Muscle layer of colon (tissue), 2 donors: Measurements from ENCODE around the gene NPS.

Source experiments
- H3K27ac ChIP-seq: one replicate; pipeline ENCODE4 v1.7.0; 2013; ENCODE audit warnings: low read depth, mild to moderate bottlenecking, low read length, moderate library complexity
- H3K27me3 ChIP-seq, 2 donors: one replicate each; pipeline ENCODE4 v1.7.0; 2013; ENCODE audit warnings: low read length in 2 of 2, mild to moderate bottlenecking in 2 of 2; ENCODE audit not compliant: insufficient read depth in 2 of 2, control insufficient read depth in 1 of 2
- H3K36me3 ChIP-seq: one replicate; pipeline ENCODE4 v1.7.0; 2013; ENCODE audit warnings: mild to moderate bottlenecking, low read length; ENCODE audit not compliant: insufficient read depth
- H3K4me1 ChIP-seq: one replicate; pipeline ENCODE4 v1.7.0; 2013; ENCODE audit warnings: mild to moderate bottlenecking, low read length; ENCODE audit not compliant: insufficient read depth
- H3K4me3 ChIP-seq, 2 donors: one replicate each; pipeline ENCODE4 v1.7.0; 2013; ENCODE audit warnings: low read length in 2 of 2, low read depth in 1 of 2, mild to moderate bottlenecking in 1 of 2, moderate library complexity in 1 of 2
- H3K9ac ChIP-seq: one replicate; pipeline ENCODE4 v1.7.0; 2013; ENCODE audit warnings: low read length
- H3K9me3 ChIP-seq: one replicate; pipeline ENCODE4 v1.7.0; 2013; ENCODE audit warnings: mild to moderate bottlenecking, low read length
- donor health status: abdominal sarcoma.
- donor health status: Adenocarcinoma of cecum.

NPS gene

DNA sequence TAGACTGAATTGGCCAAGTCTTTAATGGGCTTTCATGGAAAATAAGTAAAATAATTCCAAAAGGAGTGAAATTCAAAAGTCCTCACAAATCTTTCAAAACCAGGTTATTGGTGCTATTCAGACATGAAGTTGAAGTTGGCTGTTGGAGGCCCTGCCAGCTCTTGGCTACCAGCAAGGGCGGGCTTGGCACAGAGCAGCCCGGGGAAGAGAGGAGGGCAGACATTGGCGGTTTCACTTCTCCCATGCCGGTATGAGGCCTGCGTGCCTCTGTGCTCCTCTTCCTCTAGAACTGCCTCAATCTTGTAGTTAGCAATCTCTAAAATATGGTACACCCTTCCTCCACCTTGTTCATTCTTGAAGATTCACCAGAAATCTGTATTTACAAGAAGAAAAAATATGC, 16.4 kb upstream of the NPS start:
- H3K36me3 ChIP-seq, result no peaks in the 10 kb centered on the region
- no peaks in the 10 kb centered on the region for H3K9me3 ChIP-seq

DNA sequence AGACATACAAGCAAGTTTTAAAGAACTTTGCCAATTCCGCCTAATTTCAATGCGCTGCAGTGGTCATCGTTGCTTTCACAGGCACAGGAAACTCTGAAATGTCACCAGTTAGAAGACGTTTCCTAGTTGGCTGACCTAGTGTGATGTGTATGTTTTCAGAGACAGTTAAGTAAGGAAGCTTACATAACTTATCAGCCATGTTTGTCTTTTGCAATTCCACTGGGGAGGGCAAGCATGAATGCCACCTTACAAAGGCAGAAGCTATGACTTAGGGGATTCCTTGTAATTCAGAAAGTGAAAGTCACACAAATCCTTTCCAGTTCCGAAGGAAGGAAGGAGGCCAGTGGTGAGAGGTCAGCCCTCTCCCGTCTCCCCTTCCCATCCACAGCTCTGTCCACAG, 15.0 kb upstream of the NPS start:
- no peak overlapping the region for H3K27ac ChIP-seq
- no peaks in the 10 kb centered on the region for H3K27me3 ChIP-seq
- H3K9ac ChIP-seq, result no peak overlapping the region
- no peaks in the 10 kb centered on the region for H3K36me3 ChIP-seq
- no peaks in the 10 kb centered on the region for H3K4me1 ChIP-seq
- H3K4me3 ChIP-seq, result no peak overlapping the region
- H3K9me3 ChIP-seq, result no peaks in the 10 kb centered on the region

More for the DNA sequence above, 16.4 kb upstream of the NPS start:
- Histone ChIP-seq H3K9ac (no peak overlapping the region), H3K4me1 (no peaks in the 10 kb centered on the region), H3K4me3 (no peak overlapping the region), H3K27ac (no peak overlapping the region), H3K27me3 (no peaks in the 10 kb centered on the region)

DNA sequence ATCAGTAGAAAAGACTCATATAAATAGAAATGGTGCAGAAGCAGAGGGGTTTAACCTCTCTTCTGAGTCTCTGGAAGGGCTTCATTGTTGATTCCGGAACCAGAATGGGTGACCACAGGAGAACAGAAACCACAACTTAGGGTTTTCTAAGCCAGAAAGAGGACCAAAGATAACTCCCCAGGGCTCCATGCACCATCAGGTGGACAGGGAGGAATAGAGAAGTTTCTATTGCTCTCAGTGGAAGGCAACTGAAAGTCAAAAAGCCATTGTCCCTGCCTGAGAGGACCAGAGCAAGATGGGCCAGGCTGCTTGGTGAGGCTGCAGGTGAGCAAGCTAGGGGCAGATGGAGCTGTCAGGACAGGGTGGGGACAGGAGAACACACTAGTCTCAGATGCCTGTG, 14.6 kb upstream of the NPS start:
- Histone ChIP-seq H3K4me1 (no peaks in the 10 kb centered on the region), H3K4me3 (no peak overlapping the region), H3K9ac (no peak overlapping the region), H3K27me3 (no peaks in the 10 kb centered on the region), H3K36me3 (no peaks in the 10 kb centered on the region), H3K27ac (no peak overlapping the region), H3K9me3 (no peaks in the 10 kb centered on the region)

DNA sequence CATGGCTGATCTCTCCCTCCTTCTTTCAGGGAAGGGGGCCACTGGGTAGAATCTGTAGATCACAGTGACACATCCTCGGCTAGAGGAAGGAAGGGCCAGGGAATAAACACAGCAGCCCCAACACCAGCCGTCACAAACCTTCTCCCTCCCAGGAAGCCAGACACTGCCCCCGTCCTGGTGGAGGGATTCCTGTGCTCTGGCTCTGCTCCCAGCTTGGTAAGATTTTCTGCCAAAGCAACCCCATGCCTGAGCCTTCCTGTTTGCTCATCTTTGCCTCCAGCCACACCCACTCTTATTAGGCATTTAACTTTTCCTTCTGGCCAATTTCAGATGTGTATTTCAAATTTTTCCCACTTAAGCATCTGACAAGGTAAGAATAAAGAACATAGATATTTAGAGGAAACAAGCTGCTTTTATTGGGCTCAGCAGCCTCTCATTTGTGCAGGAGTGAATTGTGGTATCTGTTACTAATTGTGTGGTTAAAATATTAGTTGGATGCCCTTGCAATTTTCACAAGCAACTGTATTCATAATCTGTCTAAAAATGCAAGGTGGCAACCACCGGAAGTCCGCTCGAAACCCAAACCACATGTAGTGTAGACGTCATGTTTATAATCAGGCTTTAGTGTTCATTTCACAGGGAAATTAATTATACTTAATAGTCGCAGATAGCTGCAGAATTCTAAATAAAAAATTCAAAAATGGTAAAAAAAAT, 13.2 kb upstream of the NPS start:
- H3K9me3 ChIP-seq, result no peaks in the 10 kb centered on the region
- no peaks in the 10 kb centered on the region for H3K36me3 ChIP-seq
- no peak overlapping the region for H3K4me3 ChIP-seq
- no peak overlapping the region for H3K27ac ChIP-seq
- no peaks in the 10 kb centered on the region for H3K4me1 ChIP-seq
- no peak overlapping the region for H3K9ac ChIP-seq
- no peaks in the 10 kb centered on the region for H3K27me3 ChIP-seq

DNA sequence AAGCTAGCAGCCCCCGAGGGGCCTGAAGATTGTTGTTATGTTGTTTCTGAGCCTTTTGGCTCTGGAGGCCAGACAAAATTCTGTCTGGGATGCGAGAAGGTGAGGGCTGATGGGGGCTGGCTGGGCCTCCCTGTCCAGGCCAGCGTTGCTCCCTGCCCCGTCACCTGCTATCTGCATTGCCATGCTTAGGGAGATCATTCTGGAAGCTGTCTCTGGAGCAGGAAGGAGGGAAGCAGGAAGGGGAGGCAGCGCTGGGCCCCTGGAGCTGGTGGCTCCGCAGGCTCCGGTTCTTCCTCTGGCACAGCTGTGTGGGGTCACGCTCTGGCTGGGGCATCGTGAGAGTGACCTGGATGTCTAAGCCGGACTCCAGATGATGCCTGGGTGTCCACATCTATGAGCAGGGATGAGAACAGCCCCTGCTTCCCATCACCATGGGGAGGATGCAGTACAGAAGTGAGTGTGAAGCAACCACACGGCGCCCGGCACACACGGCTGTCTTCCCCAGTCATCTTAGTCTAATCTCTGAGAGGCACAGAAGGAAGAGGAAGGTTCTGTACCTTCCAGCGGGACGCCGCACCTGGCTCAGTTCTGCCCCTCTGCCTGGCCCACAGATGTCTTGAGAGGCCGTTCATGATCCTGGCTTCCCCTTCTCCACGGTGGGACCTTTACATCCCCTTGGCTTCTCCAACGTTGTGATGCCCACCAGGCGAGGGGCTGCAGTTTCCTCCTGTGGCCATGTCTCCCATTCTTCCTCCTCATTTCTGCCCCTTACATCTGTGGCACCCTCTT, 11.9 kb upstream of the NPS start:
- Histone ChIP-seq H3K36me3 (no peaks in the 10 kb centered on the region), H3K4me1 (no peaks in the 10 kb centered on the region), H3K4me3 (no peak overlapping the region), H3K27me3 (no peaks in the 10 kb centered on the region), H3K9me3 (no peaks in the 10 kb centered on the region), H3K27ac (no peak overlapping the region), H3K9ac (no peak overlapping the region)

DNA sequence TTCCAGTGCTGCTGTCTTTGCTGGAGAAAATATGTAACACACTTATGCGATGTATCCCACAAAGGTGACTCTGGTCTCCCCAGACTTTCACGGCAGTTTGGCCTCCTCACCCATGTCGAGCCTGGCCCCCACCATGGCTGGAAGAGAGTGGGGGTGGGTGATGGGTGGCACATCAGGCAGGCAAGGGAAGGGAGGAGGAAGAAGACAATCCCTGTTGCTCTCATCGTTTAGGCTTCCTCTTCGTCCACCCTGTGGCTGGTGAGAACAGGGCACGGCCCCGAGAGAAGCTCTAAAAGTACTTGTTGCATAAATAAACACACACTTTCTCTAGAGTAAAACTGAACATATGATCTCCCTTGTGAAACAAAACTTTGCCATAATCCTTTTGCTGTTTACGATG, 11.2 kb upstream of the NPS start:
- Histone ChIP-seq H3K9me3 (no peaks in the 10 kb centered on the region), H3K36me3 (no peaks in the 10 kb centered on the region), H3K4me3 (no peak overlapping the region), H3K27me3 (no peaks in the 10 kb centered on the region), H3K4me1 (no peaks in the 10 kb centered on the region), H3K9ac (no peak overlapping the region), H3K27ac (no peak overlapping the region)

DNA sequence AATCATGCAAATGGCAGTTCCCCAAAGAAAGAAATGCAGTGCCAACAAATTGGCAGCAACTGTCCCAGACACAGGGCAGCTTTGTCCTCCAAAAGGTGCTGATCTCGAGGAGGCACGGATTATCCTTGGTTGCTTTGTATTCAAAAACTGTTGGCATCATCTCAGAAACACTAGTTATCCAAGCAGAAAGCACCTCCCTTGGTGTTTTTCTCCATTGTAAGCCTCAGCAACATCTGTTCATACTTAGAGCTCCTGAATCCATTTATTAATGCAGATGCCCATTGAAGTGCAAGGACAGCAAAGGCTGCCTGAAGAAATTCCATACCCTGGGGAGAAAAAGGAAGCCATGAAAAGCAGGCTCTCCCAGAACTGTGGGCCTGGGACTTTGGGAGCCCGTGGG, 1.1 kb upstream of the NPS start:
- Histone ChIP-seq H3K27me3 (no peaks in the 10 kb centered on the region), H3K27ac (no peak overlapping the region), H3K4me3 (no peak overlapping the region), H3K4me1 (no peaks in the 10 kb centered on the region), H3K9me3 (no peaks in the 10 kb centered on the region), H3K9ac (no peak overlapping the region), H3K36me3 (no peaks in the 10 kb centered on the region)

DNA sequence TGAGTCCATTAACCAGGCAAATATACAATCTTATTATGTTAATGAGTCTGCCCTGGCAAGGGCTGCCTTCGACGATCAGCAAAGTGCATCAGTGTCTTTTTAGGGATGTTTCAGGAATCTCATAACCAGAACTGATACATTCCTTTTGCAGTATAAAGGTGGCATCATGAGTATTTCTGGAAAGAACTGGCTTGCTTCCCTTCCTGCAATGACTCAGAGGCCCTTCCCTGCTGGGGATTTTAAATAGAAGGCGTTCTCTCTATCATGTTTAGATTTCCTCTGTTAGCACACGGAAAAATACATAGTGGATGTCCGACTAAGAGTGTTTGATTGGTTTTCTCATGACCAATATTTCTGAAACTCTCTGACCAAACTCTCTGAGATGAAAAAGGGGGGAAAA, 1.8 kb downstream of the NPS start:
- no peaks in the 10 kb centered on the region for H3K9me3 ChIP-seq
- no peaks in the 10 kb centered on the region for H3K27me3 ChIP-seq
- H3K36me3 ChIP-seq, result no peaks in the 10 kb centered on the region

DNA sequence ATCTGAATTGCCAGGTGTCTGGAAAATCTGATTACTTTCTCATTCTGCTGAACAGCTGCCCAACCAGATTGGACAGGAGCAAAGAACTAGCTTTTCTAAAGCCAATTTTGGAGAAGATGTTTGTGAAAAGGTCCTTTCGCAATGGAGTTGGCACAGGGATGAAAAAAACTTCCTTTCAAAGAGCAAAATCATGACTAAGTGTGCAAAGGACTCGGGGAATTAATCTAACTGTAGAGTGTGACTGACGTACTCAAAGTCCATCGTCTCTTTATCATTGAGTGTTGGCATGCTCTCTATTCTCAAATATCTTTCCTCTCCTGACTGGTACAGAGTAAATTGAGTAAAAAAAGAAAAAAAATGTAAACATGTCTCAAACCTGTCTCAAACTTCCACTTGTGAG, 3.3 kb downstream of the NPS start:
- H3K4me3 ChIP-seq, result no peak overlapping the region
- H3K9ac ChIP-seq, result no peak overlapping the region
- H3K4me1 ChIP-seq, result no peaks in the 10 kb centered on the region
- no peaks in the 10 kb centered on the region for H3K36me3 ChIP-seq
- H3K9me3 ChIP-seq, result no peaks in the 10 kb centered on the region
- H3K27me3 ChIP-seq, result no peaks in the 10 kb centered on the region
- no peak overlapping the region for H3K27ac ChIP-seq

More for the DNA sequence above, 1.8 kb downstream of the NPS start:
- Histone ChIP-seq H3K4me1 (no peaks in the 10 kb centered on the region), H3K9ac (no peak overlapping the region), H3K27ac (no peak overlapping the region), H3K4me3 (no peak overlapping the region)

DNA sequence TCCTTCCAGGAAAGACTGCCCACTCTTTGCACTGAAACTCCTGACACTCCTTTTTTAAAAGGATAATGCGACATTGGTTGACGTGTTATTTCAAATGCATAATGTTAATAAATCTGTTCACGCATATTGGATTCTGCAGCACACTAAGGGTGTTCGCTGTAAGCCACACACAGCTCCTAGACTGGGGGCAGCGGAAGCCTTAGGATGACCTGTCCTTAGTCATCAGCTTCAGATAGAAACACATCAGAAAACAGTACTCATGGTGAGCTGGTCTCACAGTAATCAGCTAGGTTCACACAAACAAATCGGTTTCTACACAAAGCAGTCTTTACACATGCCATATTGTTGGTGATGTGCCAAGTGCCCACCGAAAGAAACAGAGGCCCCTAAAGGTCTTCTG, 4.3 kb downstream of the NPS start:
- Histone ChIP-seq H3K27ac (no peak overlapping the region), H3K4me3 (no peak overlapping the region), H3K9ac (no peak overlapping the region), H3K27me3 (no peaks in the 10 kb centered on the region), H3K4me1 (no peaks in the 10 kb centered on the region), H3K9me3 (no peaks in the 10 kb centered on the region), H3K36me3 (no peaks in the 10 kb centered on the region)

DNA sequence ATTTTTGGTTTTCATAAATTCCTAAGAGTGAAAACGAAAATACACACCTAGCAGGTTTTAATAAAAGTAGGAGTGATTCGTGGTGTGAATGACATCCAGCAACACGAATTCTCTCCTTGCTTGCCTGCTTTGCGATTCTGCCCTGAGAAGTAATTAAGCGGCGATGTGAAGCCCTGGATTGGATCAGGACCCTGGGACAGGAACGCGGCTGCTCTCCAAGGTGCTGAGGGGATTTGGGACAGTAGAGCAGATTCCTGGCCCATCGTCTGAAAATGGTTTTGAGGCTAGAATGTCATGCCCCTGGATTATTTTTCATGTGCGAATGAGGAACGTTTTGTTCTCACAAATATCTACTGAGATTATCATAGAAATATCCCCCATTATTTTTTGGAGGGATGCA, 7.8 kb downstream of the NPS start:
- H3K27ac ChIP-seq, result no peak overlapping the region
- no peak overlapping the region for H3K4me3 ChIP-seq
- H3K27me3 ChIP-seq, result no peaks in the 10 kb centered on the region

DNA sequence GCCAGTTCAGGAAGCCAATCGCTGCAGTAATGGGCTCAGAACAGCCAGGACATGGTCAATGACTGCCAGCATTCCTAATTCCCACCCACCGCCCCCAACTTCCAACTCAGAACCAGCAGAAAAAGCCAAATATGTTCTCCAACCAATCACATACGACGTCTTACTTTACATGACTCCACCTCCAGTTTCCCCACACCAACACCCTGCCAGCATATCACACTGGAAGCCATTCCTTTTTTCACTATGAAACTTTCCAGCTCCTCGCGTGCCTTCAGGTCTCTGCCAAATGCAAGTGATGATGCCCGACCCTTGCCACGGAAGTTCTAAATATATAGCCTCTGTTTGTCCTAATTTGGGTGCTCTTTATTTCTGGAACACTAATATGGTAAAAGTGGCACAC, 12.5 kb downstream of the NPS start:
- Histone ChIP-seq H3K9me3 (no peaks in the 10 kb centered on the region), H3K36me3 (no peaks in the 10 kb centered on the region), H3K4me1 (no peaks in the 10 kb centered on the region), H3K27me3 (no peaks in the 10 kb centered on the region), H3K9ac (no peak overlapping the region), H3K4me3 (no peak overlapping the region), H3K27ac (no peak overlapping the region)

More for the DNA sequence above, 7.8 kb downstream of the NPS start:
- Histone ChIP-seq H3K36me3 (no peaks in the 10 kb centered on the region), H3K9me3 (no peaks in the 10 kb centered on the region), H3K4me1 (no peaks in the 10 kb centered on the region), H3K9ac (no peak overlapping the region)
